Endothelial cell of umbilical vein (primary cell): ENCODE measurements around the gene KRTAP10-7. TPM values are rescaled to one million over a fixed set of nuclear protein-coding genes. Genes with fewer than 3 reads are reported as not detected.

ENCODE experiments used
- BruUV-seq: library from RNA; stranded (reverse); fragments of 400-500 nt; replicated peaks from 2 replicates; lab custom pipeline; 2021; lab: Mats Ljungman, UMichigan
- CTCF ChIA-PET: fragments of 300-600, 350-600 bp; sonication (Branson Sonifier 250); formaldehyde crosslinking; loops from one replicate; lab custom pipeline; 2021; ENCODE audit warnings: antibody characterized with exemption, inconsistent platforms; lab: Charles Lee
- POLR2A ChIA-PET: fragments of 300-600, 350-600 bp; sonication (Branson Sonifier 250); formaldehyde crosslinking; loops from one replicate; lab custom pipeline; 2021; ENCODE audit warnings: antibody characterized with exemption, inconsistent platforms; lab: Charles Lee
- DNase-seq: peaks from one replicate; pipeline ENCODE4 v3.0.0-alpha.2; 2011; ENCODE audit warnings: low read depth, low spot score
- FAIRE-seq: peaks from 2 replicates; lab custom pipeline; 2011; peaks lifted over from hg19 to GRCh38; lab: Jason Lieb, UNC
- H2AFZ ChIP-seq: 2 replicates; pipeline ENCODE4 v1.6.0; 2012; ENCODE audit warnings: low read depth, low read length, control low read depth, inconsistent platforms
- H3K27ac ChIP-seq: 2 replicates; pipeline ENCODE4 v1.5.1; 2011; ENCODE audit warnings: low read depth, mild to moderate bottlenecking, control low read depth, low read length, moderate library complexity; ENCODE audit not compliant: insufficient read depth
- H3K27me3 ChIP-seq, 2 experiments: 2 replicates each; pipeline versions ENCODE4 v1.6.0 to v1.6.1; 2011; ENCODE audit warnings: low read length in 2 of 2, mixed read lengths in 1 of 2; ENCODE audit not compliant: control insufficient read depth in 2 of 2, insufficient read depth in 2 of 2
- H3K36me3 ChIP-seq, 2 experiments: 2 replicates in 1 of 2; 3 replicates in 1 of 2; pipeline ENCODE4 v1.5.1; 2011; ENCODE audit warnings: low read length in 2 of 2, mild to moderate bottlenecking in 1 of 2, moderate library complexity in 1 of 2; ENCODE audit not compliant: control insufficient read depth in 2 of 2, insufficient read depth in 2 of 2; ENCODE audit errors: extremely low read depth in 1 of 2
- H3K4me1 ChIP-seq: 3 replicates; pipeline ENCODE4 v1.5.1; 2011; ENCODE audit warnings: mild to moderate bottlenecking, low read length; ENCODE audit not compliant: control insufficient read depth, insufficient read depth; ENCODE audit errors: extremely low read depth
- H3K4me2 ChIP-seq: 2 replicates; pipeline ENCODE4 v1.6.1; 2011; ENCODE audit warnings: low read length, control low read depth, mixed read lengths; ENCODE audit not compliant: insufficient read depth
- H3K4me3 ChIP-seq, 3 experiments: fragments of 200-600 bp in 1 of 3; sonication (generic), shearing (Covaris generic) in 1 of 3; replicated peaks in 1 of 3; 2 replicates each; pipeline ENCODE4 v1.5.1; 2011 to 2016; ENCODE audit warnings: control low read depth in 3 of 3, low read length in 3 of 3, mild to moderate bottlenecking in 2 of 3, inconsistent platforms in 1 of 3, low read depth in 1 of 3, moderate library complexity in 1 of 3; ENCODE audit not compliant: insufficient read depth in 1 of 3
- H3K79me2 ChIP-seq: 2 replicates; pipeline ENCODE4 v1.6.0; 2012; ENCODE audit warnings: low read length, inconsistent platforms; ENCODE audit not compliant: control insufficient read depth, insufficient read depth
- H3K9ac ChIP-seq: replicated peaks from 2 replicates; pipeline ENCODE3; 2011; ENCODE audit warnings: low read length, control low read depth; ENCODE audit not compliant: insufficient read depth; ENCODE audit errors: extremely low read depth
- H3K9me1 ChIP-seq: replicated peaks from 3 replicates; pipeline ENCODE4 v1.6.0; 2011; ENCODE audit warnings: mild to moderate bottlenecking, low read length; ENCODE audit not compliant: control insufficient read depth, insufficient read depth; ENCODE audit errors: extremely low read depth
- H3K9me3 ChIP-seq: replicated peaks from 2 replicates; pipeline ENCODE4 v1.5.1; 2012; ENCODE audit warnings: low read length, inconsistent platforms; ENCODE audit not compliant: control insufficient read depth, insufficient read depth
- H4K20me1 ChIP-seq: replicated peaks from 2 replicates; pipeline ENCODE3; 2011; ENCODE audit warnings: mild to moderate bottlenecking, low read length; ENCODE audit not compliant: control insufficient read depth, insufficient read depth; ENCODE audit errors: extremely low read depth
- CTCF ChIP-seq, 2 donors: IDR thresholded peaks; 1 replicate in 1 of 2; 2 replicates in 1 of 2; pipeline ENCODE4 v1.5.1; 2011; ENCODE audit warnings: low read length in 2 of 2, mild to moderate bottlenecking in 2 of 2, moderate library complexity in 2 of 2, control low read depth in 1 of 2, inconsistent platforms in 1 of 2, low read depth in 1 of 2; ENCODE audit not compliant: insufficient read depth in 1 of 2; ENCODE audit errors: extremely low read depth in 1 of 2
- FOS ChIP-seq: IDR thresholded peaks from 2 replicates; pipeline ENCODE4 v1.6.1; 2011; ENCODE audit warnings: mild to moderate bottlenecking, low read length, moderate library complexity, borderline replicate concordance; ENCODE audit not compliant: insufficient read depth
- GATA2 ChIP-seq: IDR thresholded peaks from 2 replicates; pipeline ENCODE4 v1.7.0; 2011; ENCODE audit warnings: low read depth, mild to moderate bottlenecking, moderate library complexity, mixed read lengths, low read length; ENCODE audit not compliant: insufficient read length, insufficient read depth
- MYC ChIP-seq: IDR thresholded peaks from one replicate; pipeline ENCODE4 v1.6.1; 2011; ENCODE audit warnings: mild to moderate bottlenecking, low read depth, low read length
- POLR2AphosphoS5 ChIP-seq: IDR thresholded peaks from 2 replicates; pipeline ENCODE4 v1.6.1; 2012; ENCODE audit warnings: low read depth, mild to moderate bottlenecking, control low read depth, low read length, moderate library complexity; ENCODE audit not compliant: insufficient read depth
- dilution Hi-C: fragments of 300-500 bp; cut with MboI; formaldehyde crosslinking; loops from one replicate; pipeline ENCODE4 v1.15.0; 2019; ENCODE audit warnings: low sequenced_read_pairs; ENCODE audit not compliant: extremely low pct_ligation_motif_present
- intact Hi-C: fragments of 100-400 bp; cut with micrococcal nuclease; formaldehyde crosslinking; loops from one replicate; pipeline ENCODE4 v1.10.0; 2022
- polyA plus RNA-seq, 4 experiments: library from polyadenylated mRNA; depleted of rRNA in 3 of 4; stranded (reverse) in 3 of 4; unstranded in 1 of 4; fragments of >200 nt; gene quantifications; 2 replicates each; pipeline versions ENCODE4 v1.2.1 to v1.2.3, GENCODE V29; 2011 to 2012; ENCODE audit warnings: missing spikeins in 1 of 4
- total RNA-seq: library from RNA; stranded (reverse); gene quantifications from 2 replicates; pipeline ENCODE4 v1.2.3, GENCODE V29; 2021

KRTAP10-7 gene
- total and polyA plus RNA-seq, 2 donors (not counting 3 experiments of a cell fraction or from before 2014, with no cell fraction given), result not detected

GRCh38 chr21:44618504-44618903 lies 18.1 kb downstream of the KRTAP10-7 start:
- ChIA-PET POLR2A (no interaction called here), CTCF (interaction anchor here (0.7 to 4.2 kb wide), 6 partner anchors 9 to 181 kb away, joined by 3 to 28 read pairs (median 4); no protein-coding TSS in a partner anchor)
- Histone ChIP-seq H3K9me3 (no peaks in the 10 kb centered on the region), H3K4me1 (no peaks in the 10 kb centered on the region), H3K36me3 (no peaks in the 10 kb centered on the region), H2AFZ (no peak overlapping the region), H3K9me1 (no peaks in the 10 kb centered on the region), H3K9ac (no peak overlapping the region), H3K79me2 (no peaks in the 10 kb centered on the region), H4K20me1 (no peaks in the 10 kb centered on the region), H3K27me3 (no peaks in the 10 kb centered on the region), H3K4me2 (no peak overlapping the region), H3K4me3 (no peak overlapping the region), H3K27ac (no peak overlapping the region)
- peak; percentile 7 for DNase-seq
- FAIRE-seq, result peak; percentile 61
- dilution Hi-C loops, result no loop called here
- intact Hi-C loops, result no loop called here
- BruUV-seq, result no TSS peak
- TF ChIP-seq POLR2AphosphoS5 (no peak), CTCF (IDR thresholded peaks at IDR 0.05; ENCODE audit: extremely low read depth in 1 of 2, insufficient read depth in 1 of 2, low read depth in 1 of 2, low read length in 2 of 2) (peak in 1 of 2 donors; percentile 27)

GRCh38 chr21:44618909-44619308 lies 18.5 kb downstream of the KRTAP10-7 start:
- H3K79me2 ChIP-seq, result no peaks in the 10 kb centered on the region
- H3K27me3 ChIP-seq, result no peaks in the 10 kb centered on the region
- CTCF ChIA-PET, result interaction anchor here (0.8 to 4.2 kb wide), 5 partner anchors 10 to 181 kb away, joined by 3 to 28 read pairs (median 5); no protein-coding TSS in a partner anchor
- no peaks in the 10 kb centered on the region for H4K20me1 ChIP-seq
- no peaks in the 10 kb centered on the region for H3K36me3 ChIP-seq
- dilution Hi-C loops, result no loop called here
- TF ChIP-seq FOS (no peak), CTCF (IDR thresholded peaks at IDR 0.05; ENCODE audit: extremely low read depth in 1 of 2, insufficient read depth in 1 of 2, low read depth in 1 of 2, low read length in 2 of 2) (no peak), POLR2AphosphoS5 (no peak), MYC (no peak), GATA2 (no peak)
- H3K9me3 ChIP-seq, result no peaks in the 10 kb centered on the region
- no peaks in the 10 kb centered on the region for H3K9me1 ChIP-seq
- no peak overlapping the region for H3K4me2 ChIP-seq
- H3K4me1 ChIP-seq, result no peaks in the 10 kb centered on the region
- intact Hi-C loops, result no loop called here
- no TSS peak for BruUV-seq
- no peak overlapping the region for H3K9ac ChIP-seq
- no peak overlapping the region for H2AFZ ChIP-seq
- H3K27ac ChIP-seq, result no peak overlapping the region
- H3K4me3 ChIP-seq, result no peak overlapping the region
- FAIRE-seq, result no peak
- POLR2A ChIA-PET, result no interaction called here
- no peak for DNase-seq
